ENCODE results near the gene PVALEF. TPM values are rescaled to one million over a fixed set of nuclear protein-coding genes. Genes with fewer than 3 reads are reported as not detected.

The PVALEF gene
- total RNA-seq, 1 donor from 2014 or later = not detected

- Histone ChIP-seq H3K27me3 (no peaks in the 10 kb centered on the region), H3K27ac (no peak overlapping the region), H3K9me3 (no peaks in the 10 kb centered on the region), H3K4me1 (no peaks in the 10 kb centered on the region), H3K4me3 (no peak overlapping the region), H3K36me3 (no peaks in the 10 kb centered on the region)
- DNase-seq (ENCODE audit: extremely low spot score in 2 of 2) = no peak
- intact Hi-C loops (cut with DNase I) = no loop called here
- TF ChIP-seq POLR2A (IDR thresholded peaks at IDR 0.05) (no peak), CTCF (IDR thresholded peaks at IDR 0.05) (no peak), POLR2AphosphoS5 (IDR thresholded peaks at IDR 0.05; ENCODE audit: insufficient read depth in 1 of 2, low read depth in 1 of 2) (no peak)
Measured at GRCh38 chr17:81181811-81182185, 16.5 kb downstream of the PVALEF start.

- Histone ChIP-seq H3K4me1 (no peaks in the 10 kb centered on the region), H3K27me3 (no peaks in the 10 kb centered on the region), H3K36me3 (no peaks in the 10 kb centered on the region), H3K9me3 (no peaks in the 10 kb centered on the region), H3K4me3 (no peak overlapping the region), H3K27ac (no peak overlapping the region)
- no peak for TF ChIP-seq POLR2AphosphoS5 (IDR thresholded peaks at IDR 0.05; ENCODE audit: insufficient read depth in 1 of 2, low read depth in 1 of 2)
- TF ChIP-seq POLR2A (IDR thresholded peaks at IDR 0.05) = no peak
- TF ChIP-seq CTCF (IDR thresholded peaks at IDR 0.05) = no peak
- intact Hi-C loops (cut with DNase I) = no loop called here
- DNase-seq (ENCODE audit: extremely low spot score in 2 of 2) = no peak
Measured at GRCh38 chr17:81182596-81182995, 17.3 kb downstream of the PVALEF start.

DNA sequence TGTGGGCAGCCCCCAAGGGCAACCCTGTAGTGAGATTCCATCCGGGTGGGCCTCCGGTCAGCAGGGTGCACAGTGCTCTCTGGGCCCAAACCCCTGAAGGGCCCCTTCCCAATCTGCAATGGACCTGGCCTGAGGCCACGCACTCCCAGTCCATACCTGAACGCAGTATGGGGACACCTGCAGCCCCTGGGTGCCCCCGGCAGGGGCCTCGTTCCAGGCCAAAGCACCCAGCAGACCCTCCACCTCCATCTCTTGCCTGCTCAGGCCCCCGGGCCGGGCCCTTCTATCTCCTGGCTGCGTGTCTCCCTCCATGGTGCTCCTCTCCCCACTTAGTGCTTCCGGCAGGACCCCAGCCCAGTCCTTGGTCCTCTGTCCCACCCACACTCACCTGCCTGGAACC, 18.0 kb downstream of the PVALEF start:
- H3K27ac ChIP-seq = no peak overlapping the region
- TF ChIP-seq POLR2AphosphoS5 (IDR thresholded peaks at IDR 0.05; ENCODE audit: insufficient read depth in 1 of 2, low read depth in 1 of 2) = no peak
- TF ChIP-seq POLR2A (IDR thresholded peaks at IDR 0.05) = no peak
- no peak for TF ChIP-seq CTCF (IDR thresholded peaks at IDR 0.05)
- no peak for DNase-seq (ENCODE audit: extremely low spot score in 2 of 2)
- no peaks in the 10 kb centered on the region for H3K36me3 ChIP-seq
- no peak overlapping the region for H3K4me3 ChIP-seq
- H3K27me3 ChIP-seq = no peaks in the 10 kb centered on the region
- H3K9me3 ChIP-seq = no peaks in the 10 kb centered on the region
- H3K4me1 ChIP-seq = no peaks in the 10 kb centered on the region
- intact Hi-C loops (cut with DNase I) = no loop called here

DNA sequence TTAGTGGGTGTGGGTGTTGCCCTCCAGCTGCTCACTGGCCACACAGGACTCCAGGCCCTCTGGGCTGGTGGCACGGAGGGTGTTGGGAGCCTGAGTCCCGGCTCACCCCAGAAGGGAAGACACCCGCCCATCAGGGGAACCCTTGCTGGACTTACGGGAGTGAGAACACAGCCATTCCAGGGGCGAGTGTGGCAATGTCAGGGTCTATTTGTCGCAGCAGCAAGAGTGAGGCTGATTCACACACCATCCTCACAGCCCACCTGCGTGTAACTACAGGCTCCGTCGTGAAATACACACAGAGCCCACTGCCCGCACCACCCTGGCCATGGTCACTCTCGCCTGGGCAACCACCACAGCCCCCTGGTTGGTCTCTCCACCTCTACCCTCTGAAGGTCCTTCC, 18.5 kb downstream of the PVALEF start:
- Histone ChIP-seq H3K36me3 (no peaks in the 10 kb centered on the region), H3K9me3 (no peaks in the 10 kb centered on the region), H3K4me3 (no peak overlapping the region), H3K27me3 (no peaks in the 10 kb centered on the region), H3K27ac (no peak overlapping the region), H3K4me1 (no peaks in the 10 kb centered on the region)
- intact Hi-C loops (cut with DNase I) = no loop called here
- TF ChIP-seq POLR2AphosphoS5 (IDR thresholded peaks at IDR 0.05; ENCODE audit: insufficient read depth in 1 of 2, low read depth in 1 of 2) (no peak), POLR2A (IDR thresholded peaks at IDR 0.05) (no peak), CTCF (IDR thresholded peaks at IDR 0.05) (no peak)
- DNase-seq (ENCODE audit: extremely low spot score in 2 of 2) = no peak

GRCh38 chr17:81184555-81184954, 19.2 kb downstream of the PVALEF start:
- intact Hi-C loops (cut with DNase I) = no loop called here
- no peak for TF ChIP-seq POLR2A (IDR thresholded peaks at IDR 0.05)
- no peak for TF ChIP-seq POLR2AphosphoS5 (IDR thresholded peaks at IDR 0.05; ENCODE audit: insufficient read depth in 1 of 2, low read depth in 1 of 2)
- TF ChIP-seq CTCF (IDR thresholded peaks at IDR 0.05) = no peak
- no peak for DNase-seq (ENCODE audit: extremely low spot score in 2 of 2)

More at GRCh38 chr17:81184555-81184954, 19.2 kb downstream of the PVALEF start:
- no peaks in the 10 kb centered on the region for H3K36me3 ChIP-seq
- H3K4me1 ChIP-seq = no peaks in the 10 kb centered on the region
- no peaks in the 10 kb centered on the region for H3K27me3 ChIP-seq
- no peak overlapping the region for H3K4me3 ChIP-seq
- H3K27ac ChIP-seq = no peak overlapping the region
- H3K9me3 ChIP-seq = no peaks in the 10 kb centered on the region
